ENCODE measurements around the gene MGAT5. TPM values are rescaled to one million over a fixed set of nuclear protein-coding genes. Genes with fewer than 3 reads are reported as not detected.

MGAT5 gene
- total RNA-seq, 3 donors from 2014 or later (not counting 1 experiment from before 2014, with no cell fraction given), result 39.7 to 58.2 (median 57.0) TPM

- H3K9me3 Mint-ChIP-seq, result no peaks in the 10 kb centered on the region
- no peaks in the 10 kb centered on the region for H3K9me3 ChIP-seq (ENCODE audit: control insufficient read depth, insufficient read depth, low read length)
- H3K36me3 ChIP-seq (ENCODE audit: control insufficient read depth, insufficient read depth, low read length), result no peaks in the 10 kb centered on the region
- 77% methylated on average over 15 of the region's 15 CpGs for WGBS (ENCODE audit: insufficient coverage)
- no peaks in the 10 kb centered on the region for H3K36me3 Mint-ChIP-seq
- no peaks in the 10 kb centered on the region for H3K4me1 Mint-ChIP-seq
- no peaks in the 10 kb centered on the region for H3K27me3 Mint-ChIP-seq (ENCODE audit: low read depth in 2 of 2)
- no peaks in the 10 kb centered on the region for H3K27me3 ChIP-seq (ENCODE audit: control insufficient read depth, insufficient read depth, low read length)
- H3K4me1 ChIP-seq (ENCODE audit: control insufficient read depth, insufficient read depth, low read length), result no peaks in the 10 kb centered on the region
- TF ChIP-seq CTCF (IDR thresholded peaks at IDR 0.05), result no peak
- H3K4me3 Mint-ChIP-seq, result no peak overlapping the region
- DNase-seq, result no peak
- no peak for ATAC-seq
- H3K27ac Mint-ChIP-seq, result no peak overlapping the region
- no peak overlapping the region for H3K27ac ChIP-seq (ENCODE audit: low read length)
- no peak overlapping the region for H3K4me3 ChIP-seq (ENCODE audit: low read length)
- intact Hi-C loops (cut with micrococcal nuclease), result no loop called here
These were observed 229.0 kb downstream of the MGAT5 start for GRCh38 chr2:134482766-134483340.

- Mint-ChIP-seq H3K4me3 (no peak overlapping the region), H3K9me3 (no peaks in the 10 kb centered on the region), H3K4me1 (peaks cover 0 to 14% of the 10 kb centered on the region in 2 donors), H3K27ac (peak overlapping the region in 1 of 2 donors; percentile 10), H3K36me3 (no peaks in the 10 kb centered on the region), H3K27me3 (ENCODE audit: low read depth in 2 of 2) (no peaks in the 10 kb centered on the region)
- ATAC-seq (peak in 1 of 3 donors; percentile 25), DNase-seq (no peak)
- no peak overlapping the region for H3K4me3 ChIP-seq (ENCODE audit: low read length)
- H3K27ac ChIP-seq (ENCODE audit: low read length), result no peak overlapping the region
- no peak for TF ChIP-seq CTCF (IDR thresholded peaks at IDR 0.05)
- H3K27me3 ChIP-seq (ENCODE audit: control insufficient read depth, insufficient read depth, low read length), result no peaks in the 10 kb centered on the region
- H3K9me3 ChIP-seq (ENCODE audit: control insufficient read depth, insufficient read depth, low read length), result no peaks in the 10 kb centered on the region
- H3K4me1 ChIP-seq (ENCODE audit: control insufficient read depth, insufficient read depth, low read length), result no peaks in the 10 kb centered on the region
- 91% methylated on average over 11 of the region's 11 CpGs for WGBS (ENCODE audit: insufficient coverage)
- no peaks in the 10 kb centered on the region for H3K36me3 ChIP-seq (ENCODE audit: control insufficient read depth, insufficient read depth, low read length)
- intact Hi-C loops (cut with micrococcal nuclease), result no loop called here
These were observed 236.0 kb downstream of the MGAT5 start for GRCh38 chr2:134489732-134490384.

GRCh38 chr2:134490559-134490958 lies 236.7 kb downstream of the MGAT5 start:
- intact Hi-C loops (cut with micrococcal nuclease), result no loop called here
- Histone ChIP-seq H3K27ac (ENCODE audit: low read length) (no peak overlapping the region), H3K9me3 (ENCODE audit: control insufficient read depth, insufficient read depth, low read length) (no peaks in the 10 kb centered on the region), H3K4me3 (ENCODE audit: low read length) (no peak overlapping the region), H3K36me3 (ENCODE audit: control insufficient read depth, insufficient read depth, low read length) (no peaks in the 10 kb centered on the region), H3K4me1 (ENCODE audit: control insufficient read depth, insufficient read depth, low read length) (no peaks in the 10 kb centered on the region), H3K27me3 (ENCODE audit: control insufficient read depth, insufficient read depth, low read length) (no peaks in the 10 kb centered on the region)
- Mint-ChIP-seq H3K27ac (peak overlapping the region in 1 of 2 donors; percentile 10), H3K4me1 (peaks cover 0 to 14% of the 10 kb centered on the region in 2 donors), H3K9me3 (no peaks in the 10 kb centered on the region), H3K36me3 (no peaks in the 10 kb centered on the region), H3K4me3 (no peak overlapping the region), H3K27me3 (ENCODE audit: low read depth in 2 of 2) (no peaks in the 10 kb centered on the region)
- no peak for ATAC-seq
- DNase-seq, result no peak
- no peak for TF ChIP-seq CTCF (IDR thresholded peaks at IDR 0.05)
- WGBS (ENCODE audit: insufficient coverage), result 95% methylated on average over 4 of the region's 4 CpGs
